OCI-LY7 (cell line): ENCODE results near the gene C1orf56.

Experiments used
- EZH2phosphoT487 ChIP-seq: fragments of 200-600 bp; sonication (generic); IDR thresholded peaks from 2 replicates; pipeline ENCODE4 v1.6.1; 2018; ENCODE audit warnings: low read depth, borderline replicate concordance, mild to moderate bottlenecking, mixed run types, antibody characterized with exemption, low read length, moderate library complexity, mixed read lengths
- TF ChIP-seq, protein P1 (sequence below): fragments of 200-600 bp; sonication (generic); conservative IDR thresholded peaks from 2 replicates; pipeline ENCODE4 v1.5.1; 2014; ENCODE audit warnings: mild to moderate bottlenecking, antibody characterized with exemption, low read length, moderate library complexity, mixed read lengths

DNA sequence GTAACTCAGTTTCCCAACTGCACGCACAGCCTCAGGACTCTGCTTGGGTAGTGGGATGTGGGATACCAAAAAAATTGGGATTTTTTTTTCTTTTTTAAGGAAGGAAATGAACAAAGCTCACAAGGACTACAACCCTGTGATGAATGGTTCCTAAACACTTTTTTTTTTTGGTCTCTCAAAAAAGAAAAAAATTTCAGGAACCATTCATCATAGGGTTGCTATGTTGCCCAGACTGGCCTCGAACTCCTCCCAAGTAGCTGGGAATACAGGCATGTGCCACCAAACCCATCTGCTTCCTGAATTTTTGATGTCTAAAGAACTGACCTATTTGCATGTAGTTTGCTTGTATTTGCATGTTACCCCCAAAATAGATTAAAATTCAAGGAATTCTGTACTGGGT is 47.6 kb upstream of the C1orf56 start:
- no peak for TF ChIP-seq EZH2phosphoT487
- TF ChIP-seq, protein P1, sequence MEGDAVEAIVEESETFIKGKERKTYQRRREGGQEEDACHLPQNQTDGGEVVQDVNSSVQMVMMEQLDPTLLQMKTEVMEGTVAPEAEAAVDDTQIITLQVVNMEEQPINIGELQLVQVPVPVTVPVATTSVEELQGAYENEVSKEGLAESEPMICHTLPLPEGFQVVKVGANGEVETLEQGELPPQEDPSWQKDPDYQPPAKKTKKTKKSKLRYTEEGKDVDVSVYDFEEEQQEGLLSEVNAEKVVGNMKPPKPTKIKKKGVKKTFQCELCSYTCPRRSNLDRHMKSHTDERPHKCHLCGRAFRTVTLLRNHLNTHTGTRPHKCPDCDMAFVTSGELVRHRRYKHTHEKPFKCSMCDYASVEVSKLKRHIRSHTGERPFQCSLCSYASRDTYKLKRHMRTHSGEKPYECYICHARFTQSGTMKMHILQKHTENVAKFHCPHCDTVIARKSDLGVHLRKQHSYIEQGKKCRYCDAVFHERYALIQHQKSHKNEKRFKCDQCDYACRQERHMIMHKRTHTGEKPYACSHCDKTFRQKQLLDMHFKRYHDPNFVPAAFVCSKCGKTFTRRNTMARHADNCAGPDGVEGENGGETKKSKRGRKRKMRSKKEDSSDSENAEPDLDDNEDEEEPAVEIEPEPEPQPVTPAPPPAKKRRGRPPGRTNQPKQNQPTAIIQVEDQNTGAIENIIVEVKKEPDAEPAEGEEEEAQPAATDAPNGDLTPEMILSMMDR = no peak
